HepG2 (cell line): ENCODE results near the gene ANKRD7.

Experiments used
- EP300 ChIP-seq, 3 experiments: sonication (generic) in 1 of 3; formaldehyde crosslinking in 1 of 3; IDR thresholded peaks; 2 replicates each; pipeline versions ENCODE4 v1.5.1 to v1.6.1; 2011 to 2020; ENCODE audit warnings: low read depth in 2 of 3, low read length in 2 of 3, borderline replicate concordance in 1 of 3, improper control_type of control experiment in 1 of 3, mild to moderate bottlenecking in 1 of 3, missing genetic modification reagents in 1 of 3, moderate library complexity in 1 of 3
- GZF1 ChIP-seq: sonication (generic); formaldehyde crosslinking; IDR thresholded peaks from 2 replicates; pipeline ENCODE4 v1.5.1; 2020; ENCODE audit warnings: mild to moderate bottlenecking, missing genetic modification reagents
- KDM3A ChIP-seq: IDR thresholded peaks from 2 replicates; pipeline ENCODE4 v1.6.1; 2018; ENCODE audit warnings: low read depth, missing compliant biosample characterization
- MED8 ChIP-seq: sonication (generic); formaldehyde crosslinking; IDR thresholded peaks from 2 replicates; pipeline ENCODE4 v1.8.1; 2023; ENCODE audit warnings: mild to moderate bottlenecking, missing genetic modification reagents; ENCODE audit not compliant: insufficient replicate concordance
- RAD21 ChIP-seq: fragments of 450-650 bp; formaldehyde crosslinking; IDR thresholded peaks from 2 replicates; pipeline ENCODE4 v1.5.0; 2020; ENCODE audit warnings: mild to moderate bottlenecking
- ZNF230 ChIP-seq: sonication (generic); formaldehyde crosslinking; IDR thresholded peaks from 2 replicates; pipeline ENCODE4 v1.4.0; 2020; ENCODE audit warnings: mild to moderate bottlenecking, missing genetic modification reagents
- ZNF335 ChIP-seq: sonication (generic); formaldehyde crosslinking; IDR thresholded peaks from 2 replicates; pipeline ENCODE4 v1.4.0; 2020; ENCODE audit warnings: missing genetic modification reagents
- ZNF616 ChIP-seq: sonication (generic); formaldehyde crosslinking; IDR thresholded peaks from 2 replicates; pipeline ENCODE4 v1.5.0; 2020; ENCODE audit warnings: low read depth, mild to moderate bottlenecking, missing genetic modification reagents
- ZNF737 ChIP-seq: sonication (generic); formaldehyde crosslinking; IDR thresholded peaks from 2 replicates; pipeline ENCODE4 v1.5.0; 2020; ENCODE audit warnings: missing genetic modification reagents, mild to moderate bottlenecking, borderline replicate concordance
- ZNF768 ChIP-seq: sonication (generic); formaldehyde crosslinking; IDR thresholded peaks from 2 replicates; pipeline ENCODE4 v1.4.0; 2020; ENCODE audit warnings: missing genetic modification reagents
- ZNF781 ChIP-seq: sonication (generic); formaldehyde crosslinking; IDR thresholded peaks from 2 replicates; pipeline ENCODE4 v1.5.1; 2020; ENCODE audit warnings: borderline replicate concordance, mild to moderate bottlenecking, missing genetic modification reagents; ENCODE audit errors: not compliant biosample characterization
- ZNF782 ChIP-seq: sonication (generic); formaldehyde crosslinking; IDR thresholded peaks from 2 replicates; pipeline ENCODE4 v1.4.0; 2020; ENCODE audit warnings: missing genetic modification reagents, mild to moderate bottlenecking, borderline replicate concordance
- TF ChIP-seq, protein P1 (sequence below): sonication (generic); formaldehyde crosslinking; IDR thresholded peaks from 2 replicates; pipeline ENCODE4 v1.5.1; 2020; ENCODE audit warnings: missing genetic modification reagents, mild to moderate bottlenecking, borderline replicate concordance

DNA sequence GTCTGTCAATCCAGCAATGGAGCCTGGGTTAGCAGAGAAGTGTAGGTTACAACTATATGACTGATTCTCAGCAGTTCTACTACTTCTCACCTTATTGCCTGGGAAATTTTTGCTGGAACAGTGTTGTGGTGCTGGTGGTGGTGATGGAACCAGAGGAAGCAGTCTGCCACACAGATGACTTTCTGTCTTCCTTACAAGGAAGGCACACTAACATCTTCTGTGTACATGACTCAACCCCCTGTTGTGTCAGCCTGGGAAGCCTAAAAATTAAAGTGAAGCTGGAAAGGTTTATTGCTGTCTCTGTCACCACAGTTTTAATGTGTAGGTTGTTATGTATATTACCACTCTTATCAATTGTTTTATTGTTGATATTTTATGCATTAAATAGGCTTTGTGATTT lies 40.3 kb downstream of the ANKRD7 start:
- TF ChIP-seq KDM3A (CRISPR knock-in tag) (no peak), ZNF768 (no peak), ZNF781 (CRISPR knock-in tag) (no peak), RAD21 (CRISPR knock-in tag) (no peak), MED8 (no peak), ZNF782 (no peak), EP300 (IDR thresholded peaks at IDR 0.05; ENCODE audit: low read depth in 2 of 2, low read length in 2 of 2) (no peak), EP300 (CRISPR knock-in tag; IDR thresholded peaks at IDR 0.05; ENCODE audit: borderline replicate concordance) (no peak), ZNF230 (CRISPR knock-in tag) (no peak), ZNF335 (CRISPR knock-in tag) (no peak), ZNF616 (CRISPR knock-in tag) (no peak), GZF1 (CRISPR knock-in tag) (no peak), ZNF737 (no peak)
- TF ChIP-seq, protein P1, sequence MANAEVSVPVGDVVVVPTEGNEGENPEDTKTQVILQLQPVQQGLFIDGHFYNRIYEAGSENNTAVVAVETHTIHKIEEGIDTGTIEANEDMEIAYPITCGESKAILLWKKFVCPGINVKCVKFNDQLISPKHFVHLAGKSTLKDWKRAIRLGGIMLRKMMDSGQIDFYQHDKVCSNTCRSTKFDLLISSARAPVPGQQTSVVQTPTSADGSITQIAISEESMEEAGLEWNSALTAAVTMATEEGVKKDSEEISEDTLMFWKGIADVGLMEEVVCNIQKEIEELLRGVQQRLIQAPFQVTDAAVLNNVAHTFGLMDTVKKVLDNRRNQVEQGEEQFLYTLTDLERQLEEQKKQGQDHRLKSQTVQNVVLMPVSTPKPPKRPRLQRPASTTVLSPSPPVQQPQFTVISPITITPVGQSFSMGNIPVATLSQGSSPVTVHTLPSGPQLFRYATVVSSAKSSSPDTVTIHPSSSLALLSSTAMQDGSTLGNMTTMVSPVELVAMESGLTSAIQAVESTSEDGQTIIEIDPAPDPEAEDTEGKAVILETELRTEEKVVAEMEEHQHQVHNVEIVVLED (CRISPR knock-in tag), result no peak
